ENCODE data around the gene BICC1. TPM values are rescaled to one million over a fixed set of nuclear protein-coding genes. Genes with fewer than 3 reads are reported as not detected.

BICC1 gene
- total and polyA plus RNA-seq, 2 of the 13 experiments (the other 11 are each of a cell fraction or from before 2014, with no cell fraction given) = 0.18 to 1.5 TPM

GRCh38 chr10:58473976-58474375, 38.7 kb upstream of the BICC1 start:
- intact Hi-C loops (cut with micrococcal nuclease; ENCODE audit: unreplicated experiment) = no loop called here
- CTCF ChIA-PET (ENCODE audit: low intra/inter-chr PET ratio, low total read pairs) = no interaction called here

More at GRCh38 chr10:58473976-58474375, 38.7 kb upstream of the BICC1 start:
- Histone ChIP-seq H3K27me3 (ENCODE audit: control insufficient read depth in 1 of 2, insufficient read depth in 2 of 2, low read length in 2 of 2) (no peaks in the 10 kb centered on the region), H3K9me3 (ENCODE audit: low read length) (no peaks in the 10 kb centered on the region), H3K27ac (ENCODE audit: extremely low read length, insufficient read depth, low read length) (no peak overlapping the region), H3K9ac (ENCODE audit: insufficient read depth, low read depth, low read length) (no peak overlapping the region), H4K20me1 (ENCODE audit: insufficient read depth, low read length) (no peaks in the 10 kb centered on the region), H3K4me3 (replicated peaks in 1 of 3; ENCODE audit: insufficient read depth in 1 of 3, low read depth in 2 of 3, low read length in 3 of 3) (no peak overlapping the region), H3K36me3 (replicated peaks in 1 of 2; ENCODE audit: control insufficient read depth in 1 of 2, insufficient read depth in 2 of 2, low read length in 2 of 2) (no peaks in the 10 kb centered on the region), H3K79me2 (ENCODE audit: insufficient read depth, low read length) (no peaks in the 10 kb centered on the region), H3K4me2 (ENCODE audit: low read depth, low read length) (no peak overlapping the region), H3K4me1 (ENCODE audit: insufficient read depth, low read length) (peaks cover 33% of the 10 kb centered on the region), H2AFZ (ENCODE audit: low read length) (no peak overlapping the region)
- no TSS peak for BruUV-seq (replicated peaks)
- in situ Hi-C loops (cut with HindIII; ENCODE audit: extremely low pct_ligation_motif_present, low pct_unique_long_range_greater_than_20kb) = no loop called here
- TF ChIP-seq ZNF609 (CRISPR knock-in tag; IDR thresholded peaks at IDR 0.05; ENCODE audit: borderline replicate concordance) = no peak
- no peak for TF ChIP-seq TFDP2 (CRISPR knock-in tag; IDR thresholded peaks at IDR 0.05)
- no peak for TF ChIP-seq DDIT3 (CRISPR knock-in tag; IDR thresholded peaks at IDR 0.05)
- TF ChIP-seq ZNF713 (CRISPR knock-in tag; IDR thresholded peaks at IDR 0.05) = no peak
- TF ChIP-seq TEAD2 (CRISPR knock-in tag; IDR thresholded peaks at IDR 0.05) = no peak
- no peak for TF ChIP-seq ZBTB46 (CRISPR knock-in tag; IDR thresholded peaks at IDR 0.05; ENCODE audit: borderline replicate concordance)
- no peak for TF ChIP-seq NR2C2 (CRISPR knock-in tag; IDR thresholded peaks at IDR 0.05; ENCODE audit: borderline replicate concordance)
- no peak for DNase-seq (ENCODE audit: low spot score)
- 71% methylated on average over 3 of the region's 3 CpGs for WGBS (ENCODE audit: low lambda C conversion rate)
- POLR2A ChIA-PET = no interaction called here
- no peak for ATAC-seq
- FAIRE-seq = no peak
